Transverse colon (tissue), 3 donors: ENCODE data around the gene DPY19L1.

Experiments
- CTCF ChIP-seq, 5 experiments: fragments of 200-600 bp in 3 of 5; fragments of 450-650 bp in 2 of 5; sonication (generic) in 3 of 5; IDR thresholded peaks; 1 replicate in 2 of 5; 2 replicates in 3 of 5; pipeline ENCODE4 v1.5.1; 2016 to 2017; ENCODE audit warnings: antibody characterized with exemption in 5 of 5, inconsistent platforms in 3 of 5, mild to moderate bottlenecking in 2 of 5, moderate library complexity in 1 of 5
- EP300 ChIP-seq: sonication (generic); formaldehyde crosslinking; IDR thresholded peaks from one replicate; pipeline ENCODE4 v1.6.1; 2017; ENCODE audit warnings: antibody characterized with exemption, low read depth
- POLR2A ChIP-seq: fragments of 450-650 bp; IDR thresholded peaks from one replicate; pipeline ENCODE4 v1.6.1; 2016; ENCODE audit warnings: antibody characterized with exemption, mild to moderate bottlenecking, moderate library complexity

DNA sequence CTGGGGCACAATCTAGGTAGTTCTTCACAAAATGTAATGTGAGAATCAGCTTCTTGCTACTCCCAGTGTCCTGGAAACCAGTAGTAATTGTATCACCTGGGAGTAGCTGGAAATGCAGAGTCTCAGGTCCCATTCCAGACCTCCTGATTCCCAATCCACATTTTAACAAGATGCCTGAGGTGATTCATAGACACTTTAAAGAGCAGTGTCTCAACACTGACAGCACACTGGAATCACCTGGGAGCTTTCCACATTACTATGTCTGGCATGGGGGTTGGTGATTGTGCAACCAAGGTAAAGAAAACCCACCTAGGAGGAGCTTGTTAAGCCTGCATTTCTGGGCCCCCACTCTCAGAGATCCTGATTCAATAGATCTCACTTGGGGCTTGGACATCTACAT lies 11.1 kb downstream of the DPY19L1 start:
- TF ChIP-seq CTCF (IDR thresholded peaks at IDR 0.05) (no peak), EP300 (no peak), POLR2A (no peak)
